ENCODE results near the gene TPI1.

- no peak for TF ChIP-seq POLR2AphosphoS5 (IDR thresholded peaks at IDR 0.05)
- TF ChIP-seq CTCF (IDR thresholded peaks at IDR 0.05) = no peak
These were observed 5.9 kb upstream of the TPI1 start for GRCh38 chr12:6861391-6861790.

All from prostate gland (tissue), 2 donors.